NCI-H345 treated with DMSO at 0.1 percent for 48 hours (cell line): ENCODE measurements around the gene GNPTAB.
A peak's percentile ranks its signal among the peaks of the same experiment; 100 is the strongest.

Experiments used
- DNase-seq: peaks from one replicate; lab custom pipeline; 2025; ENCODE audit not compliant: unreplicated experiment; lab: John Stamatoyannopoulos, UW

Gene GNPTAB

GRCh38 chr12:101697930-101698799 is 132.6 kb downstream of the GNPTAB start:
- DNase-seq, result no peak

- peak; percentile 31 for DNase-seq
Observed at GRCh38 chr12:101697197-101697929, 133.4 kb downstream of the GNPTAB start, which contains the start of gene CHPT1. TSS of gene CHPT1 (plus strand) at chr12:101697640. CDS start at chr12:101697862, 222 bp downstream.

DNA sequence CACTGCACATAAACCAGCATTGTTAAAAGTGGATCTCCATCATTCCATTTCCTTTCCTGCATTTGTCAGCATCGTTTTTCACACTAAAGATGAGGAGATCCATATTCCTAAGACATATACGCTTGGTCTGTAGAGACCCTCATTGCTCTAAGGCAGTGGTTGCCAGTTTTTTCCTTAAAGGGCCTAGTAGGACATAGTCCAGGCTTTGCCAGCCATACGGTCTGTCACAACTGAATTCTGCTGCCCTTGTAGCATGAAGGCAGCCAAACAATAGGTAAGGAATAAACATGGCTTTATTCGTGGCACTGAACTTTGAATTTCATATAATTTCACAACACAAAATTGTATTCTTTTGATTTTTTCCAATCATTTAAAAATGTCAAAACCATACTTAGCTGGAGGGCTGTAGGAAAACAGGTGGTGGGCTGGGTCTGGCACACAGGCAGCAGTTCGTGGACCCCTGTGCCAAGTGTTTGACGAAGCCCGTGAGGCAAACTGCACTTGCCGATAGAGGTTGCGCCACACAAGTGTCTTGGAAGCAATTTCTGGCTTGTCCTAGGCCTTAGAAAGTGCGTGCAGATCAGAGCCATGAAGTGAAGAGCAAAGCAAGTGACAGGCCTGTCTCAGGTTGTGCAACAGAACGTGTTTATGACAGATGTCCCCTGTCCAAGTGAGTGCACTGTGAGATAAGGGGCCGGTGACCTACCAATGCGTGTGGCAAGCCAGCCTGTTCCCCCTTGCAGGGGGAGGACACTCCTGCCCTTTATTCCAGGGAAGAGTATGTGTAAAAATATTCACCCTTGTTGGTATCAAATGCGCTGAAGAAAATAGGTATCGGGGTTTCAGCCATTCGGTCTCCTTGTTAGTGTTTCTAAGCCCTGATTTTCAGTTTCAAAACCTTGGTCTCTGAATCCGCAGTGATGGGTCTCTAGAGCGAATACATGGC is 134.2 kb downstream of the GNPTAB start:
- DNase-seq, result no peak

- no peak for DNase-seq
Observed at GRCh38 chr12:101695706-101696105, 135.1 kb downstream of the GNPTAB start.
